Mucosa of rectum (tissue), 2 donors: ENCODE measurements around the gene MGAT3.
A peak's percentile ranks its signal among the peaks of the same experiment; 100 is the strongest.

Experiments used
- H3K27ac ChIP-seq, 2 donors: one replicate each; pipeline ENCODE4 v1.7.0; 2013; ENCODE audit warnings: inconsistent platforms in 2 of 2, low read depth in 2 of 2, low read length in 2 of 2
- H3K27me3 ChIP-seq, 2 donors: one replicate each; pipeline ENCODE4 v1.7.0; 2013; ENCODE audit warnings: low read length in 2 of 2; ENCODE audit not compliant: control insufficient read depth in 2 of 2, insufficient read depth in 2 of 2
- H3K36me3 ChIP-seq, 2 donors: one replicate each; pipeline ENCODE4 v1.7.0; 2013; ENCODE audit warnings: low read length in 2 of 2; ENCODE audit not compliant: control insufficient read depth in 2 of 2, insufficient read depth in 2 of 2
- H3K4me1 ChIP-seq, 2 donors: one replicate each; pipeline ENCODE4 v1.7.0; 2013; ENCODE audit warnings: low read length in 2 of 2, mild to moderate bottlenecking in 1 of 2; ENCODE audit not compliant: control insufficient read depth in 2 of 2, insufficient read depth in 2 of 2
- H3K4me3 ChIP-seq, 2 donors: one replicate each; pipeline ENCODE4 v1.7.0; 2013; ENCODE audit warnings: low read length in 2 of 2
- H3K9ac ChIP-seq, 2 donors: one replicate each; pipeline ENCODE4 v1.7.0; 2013; ENCODE audit warnings: low read length in 2 of 2, low read depth in 1 of 2, mild to moderate bottlenecking in 1 of 2
- H3K9me3 ChIP-seq, 2 donors: one replicate each; pipeline ENCODE4 v1.7.0; 2013; ENCODE audit warnings: low read length in 2 of 2; ENCODE audit not compliant: control insufficient read depth in 2 of 2
- donor health status: healthy.
- donor health status: Normal muscosa, but diverticular disease.

Gene MGAT3

DNA sequence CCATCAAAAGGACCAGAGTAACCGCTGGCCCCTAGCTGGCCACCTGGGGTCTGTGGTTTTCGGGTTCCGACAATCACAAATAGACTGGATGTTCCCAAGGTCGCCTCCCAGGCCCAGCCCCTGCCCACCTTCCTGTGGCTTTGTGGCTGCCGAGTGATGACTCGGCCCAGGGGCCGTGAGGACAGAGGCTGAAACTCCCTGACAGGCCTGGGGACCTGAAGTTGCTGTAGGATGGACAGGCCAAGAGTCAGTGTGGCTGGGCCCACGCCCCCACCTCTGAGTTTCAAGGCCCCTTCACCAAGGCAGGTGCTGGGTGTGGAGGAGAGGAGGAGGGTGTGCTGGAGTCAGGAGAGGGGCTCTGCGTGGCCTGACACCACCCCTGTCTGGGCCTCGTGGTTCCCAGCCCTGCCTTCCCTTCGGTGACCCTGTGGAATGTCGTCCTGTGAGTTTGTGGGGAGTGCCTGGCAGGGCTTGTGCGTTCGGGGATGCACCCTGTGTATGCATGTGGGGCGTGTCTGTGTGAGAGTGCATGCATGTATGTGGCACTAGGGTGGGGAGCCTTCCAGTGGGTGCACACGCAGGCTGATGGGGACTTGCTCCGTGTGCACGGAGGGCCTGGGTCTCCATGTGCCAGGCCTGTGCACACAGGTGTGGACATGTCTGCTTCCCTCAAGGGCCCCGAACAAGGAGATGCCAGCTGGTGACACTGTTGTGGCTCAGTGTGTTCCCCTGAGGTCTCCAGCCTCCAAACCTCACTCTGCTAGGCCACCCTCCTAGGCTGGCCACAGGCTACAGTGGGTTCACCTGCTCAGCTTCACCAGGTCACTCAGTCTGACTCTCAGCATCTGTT, 8.4 kb upstream of the MGAT3 start:
- peak overlapping the region in 1 of 2 donors; percentile 63 for H3K4me3 ChIP-seq
- H3K9ac ChIP-seq, result no peak overlapping the region
- H3K27me3 ChIP-seq, result no peaks in the 10 kb centered on the region
- H3K9me3 ChIP-seq, result no peaks in the 10 kb centered on the region
- no peaks in the 10 kb centered on the region for H3K36me3 ChIP-seq
- peak overlapping the region in 1 of 2 donors; percentile 58 for H3K27ac ChIP-seq
- H3K4me1 ChIP-seq, result peaks cover 3 to 9% of the 10 kb centered on the region in 2 donors

DNA sequence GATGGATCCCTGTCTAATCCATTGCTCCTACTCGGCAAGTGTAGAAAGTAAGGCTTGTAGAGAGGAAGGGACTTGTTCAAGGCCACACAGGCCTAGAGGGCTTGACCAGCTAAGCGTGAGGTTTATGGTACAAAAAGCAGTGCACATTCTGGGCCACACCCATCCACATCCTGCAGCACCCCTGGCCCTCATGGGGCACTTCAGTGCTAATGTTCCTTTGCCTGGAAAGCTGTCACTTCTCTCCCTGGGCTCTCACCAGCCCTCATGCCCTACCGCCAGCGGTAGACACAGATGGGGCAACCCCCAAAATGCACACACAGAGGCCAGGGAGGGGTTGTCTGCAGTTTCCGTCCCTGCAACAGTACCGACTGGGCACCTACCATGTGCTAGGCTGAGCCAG, 7.1 kb upstream of the MGAT3 start:
- no peaks in the 10 kb centered on the region for H3K36me3 ChIP-seq
- H3K4me1 ChIP-seq, result peaks cover 7 to 9% of the 10 kb centered on the region in 2 donors
- no peak overlapping the region for H3K9ac ChIP-seq
- peak overlapping the region in 1 of 2 donors; percentile 3 for H3K4me3 ChIP-seq
- H3K9me3 ChIP-seq, result no peaks in the 10 kb centered on the region
- H3K27ac ChIP-seq, result no peak overlapping the region
- H3K27me3 ChIP-seq, result no peaks in the 10 kb centered on the region

DNA sequence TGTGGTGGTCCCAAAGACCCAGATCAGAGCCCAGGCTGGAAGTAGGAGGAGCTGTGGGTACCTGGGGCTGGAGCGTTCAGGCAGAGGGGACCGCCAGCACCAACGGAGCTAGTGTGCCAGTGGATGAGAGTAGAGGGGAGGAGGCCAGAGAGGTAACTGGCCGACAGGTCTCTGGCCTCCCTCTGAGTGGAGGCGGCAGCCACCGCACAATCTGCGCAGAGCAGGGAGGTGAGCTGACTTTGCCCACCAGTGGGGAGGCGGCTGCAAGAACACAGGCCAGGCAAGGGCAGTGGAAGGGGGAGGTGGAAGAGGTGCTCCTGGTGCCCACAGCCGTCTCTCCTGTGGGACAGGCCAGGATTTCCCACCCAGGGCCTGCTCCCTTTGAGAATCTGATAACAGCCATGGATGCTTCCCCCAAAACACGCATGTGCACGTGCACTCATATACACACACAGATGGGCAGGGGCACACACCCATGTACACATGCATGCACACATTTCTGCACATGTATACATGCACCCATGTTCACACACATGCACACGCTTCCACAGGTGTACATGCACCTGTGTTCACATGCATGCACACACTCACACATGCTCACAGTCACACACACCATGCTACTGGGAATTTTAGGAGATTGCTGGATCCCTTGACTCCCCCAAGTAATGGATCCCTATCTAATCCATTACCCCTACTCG, 6.4 kb upstream of the MGAT3 start:
- Histone ChIP-seq H3K4me1 (peaks cover 7 to 9% of the 10 kb centered on the region in 2 donors), H3K4me3 (no peak overlapping the region), H3K9ac (no peak overlapping the region), H3K9me3 (no peaks in the 10 kb centered on the region), H3K27me3 (peaks cover 0 to under 1% of the 10 kb centered on the region in 2 donors), H3K36me3 (no peaks in the 10 kb centered on the region), H3K27ac (no peak overlapping the region)

DNA sequence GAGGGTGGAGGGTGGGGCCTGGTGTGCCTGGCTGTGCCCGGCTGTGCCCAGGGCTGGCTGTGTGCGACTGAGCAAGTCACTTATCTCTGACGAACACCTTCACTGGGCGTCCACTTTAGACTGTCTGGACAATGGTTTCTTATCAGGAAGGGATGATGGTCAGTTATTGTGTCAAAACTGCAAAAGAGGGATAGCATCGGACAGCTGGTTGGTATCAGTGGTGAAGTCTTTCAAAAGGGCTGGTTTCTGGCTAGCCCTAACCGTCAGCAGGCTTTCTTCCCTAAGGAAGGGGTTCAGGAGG, 4.1 kb upstream of the MGAT3 start:
- H3K9me3 ChIP-seq, result no peaks in the 10 kb centered on the region
- H3K27me3 ChIP-seq, result peaks cover 0 to 11% of the 10 kb centered on the region in 2 donors
- H3K36me3 ChIP-seq, result no peaks in the 10 kb centered on the region
- H3K9ac ChIP-seq, result no peak overlapping the region
- no peak overlapping the region for H3K27ac ChIP-seq
- H3K4me1 ChIP-seq, result peaks cover 3 to 4% of the 10 kb centered on the region in 2 donors
- H3K4me3 ChIP-seq, result no peak overlapping the region

DNA sequence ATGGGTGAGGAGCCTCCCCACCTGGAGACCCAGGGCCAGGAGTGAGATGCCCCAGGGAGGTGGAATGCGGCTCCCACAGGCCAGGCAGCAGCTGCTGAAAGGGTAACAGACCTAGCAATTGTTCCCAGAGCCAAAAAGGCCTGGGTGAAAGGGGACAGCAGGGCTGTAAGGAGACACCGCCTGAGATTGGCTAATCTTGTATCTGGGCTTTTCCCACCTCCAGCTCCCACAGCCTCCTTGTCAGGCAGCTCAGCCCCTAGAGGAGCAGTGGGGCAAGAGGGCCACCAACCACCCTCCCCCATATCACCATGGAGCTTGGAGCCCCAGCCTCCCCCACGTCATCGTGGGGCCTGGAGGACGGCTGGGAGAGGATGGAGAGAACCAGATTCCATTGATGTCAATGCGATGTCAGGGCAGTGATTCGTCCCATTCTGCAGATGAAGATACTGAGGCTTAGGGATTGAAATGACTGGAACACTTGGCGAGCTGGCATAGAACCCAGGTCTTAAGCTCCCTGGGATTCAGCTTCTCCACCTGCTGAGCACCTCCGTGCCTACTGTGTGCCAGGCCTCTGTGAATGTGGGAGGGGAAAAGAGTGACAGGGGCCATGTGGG, 2.9 kb upstream of the MGAT3 start:
- Histone ChIP-seq H3K36me3 (no peaks in the 10 kb centered on the region), H3K4me1 (peaks cover 3 to 4% of the 10 kb centered on the region in 2 donors), H3K9me3 (no peaks in the 10 kb centered on the region), H3K27me3 (peaks cover 6 to 20% of the 10 kb centered on the region in 2 donors), H3K4me3 (no peak overlapping the region), H3K9ac (no peak overlapping the region), H3K27ac (no peak overlapping the region)

DNA sequence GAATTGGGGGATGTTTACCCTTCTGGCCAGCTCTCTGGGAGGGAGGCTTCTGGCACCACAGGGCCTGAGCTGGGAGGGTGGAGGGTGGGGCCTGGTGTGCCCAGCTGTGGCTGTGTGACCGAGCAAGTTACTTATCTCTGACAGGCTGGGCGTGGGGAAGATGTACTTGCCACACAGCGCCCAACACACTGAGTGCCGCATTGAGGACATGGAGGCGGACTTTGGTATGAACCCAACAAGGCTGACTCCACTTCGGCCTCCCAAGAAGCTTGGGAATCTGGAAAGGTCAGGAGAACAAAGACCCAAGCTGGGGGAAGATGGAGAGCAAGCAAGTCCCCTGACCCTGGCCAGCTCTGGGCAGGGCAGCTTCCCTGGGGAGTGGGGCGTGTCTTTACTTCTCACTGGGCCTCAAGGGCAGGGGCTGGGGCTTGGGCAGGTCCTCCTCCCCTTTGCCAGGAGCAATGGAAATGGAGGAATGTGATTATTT, 2.4 kb upstream of the MGAT3 start:
- Histone ChIP-seq H3K27me3 (peaks cover 6 to 24% of the 10 kb centered on the region in 2 donors), H3K27ac (no peak overlapping the region), H3K4me1 (peaks cover 3 to 4% of the 10 kb centered on the region in 2 donors), H3K36me3 (no peaks in the 10 kb centered on the region), H3K4me3 (no peak overlapping the region), H3K9me3 (no peaks in the 10 kb centered on the region), H3K9ac (no peak overlapping the region)

DNA sequence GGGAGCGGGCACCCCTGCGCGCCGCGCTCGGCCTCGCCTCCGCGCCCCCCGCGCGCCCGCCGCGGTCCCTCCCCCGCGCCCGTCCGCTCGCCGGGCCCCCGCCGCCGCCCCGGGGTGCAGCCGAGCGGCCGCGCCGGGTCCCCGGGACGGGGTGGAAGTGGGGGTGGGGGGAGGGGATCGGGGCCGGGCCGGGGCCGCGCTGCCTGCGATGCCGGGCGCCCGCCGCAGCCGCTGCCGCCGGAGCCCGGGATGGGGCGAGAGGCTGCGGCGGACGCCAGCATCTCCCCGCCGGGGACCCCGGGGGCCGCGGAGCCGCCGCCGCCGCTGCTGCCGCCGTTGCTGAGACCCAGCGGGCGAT, 365 bp downstream of the MGAT3 start:
- Histone ChIP-seq H3K36me3 (no peaks in the 10 kb centered on the region), H3K9me3 (no peaks in the 10 kb centered on the region), H3K9ac (no peak overlapping the region), H3K4me3 (no peak overlapping the region), H3K4me1 (peaks cover 3% of the 10 kb centered on the region in 2 donors), H3K27me3 (peaks cover 6 to 30% of the 10 kb centered on the region in 2 donors), H3K27ac (no peak overlapping the region)

DNA sequence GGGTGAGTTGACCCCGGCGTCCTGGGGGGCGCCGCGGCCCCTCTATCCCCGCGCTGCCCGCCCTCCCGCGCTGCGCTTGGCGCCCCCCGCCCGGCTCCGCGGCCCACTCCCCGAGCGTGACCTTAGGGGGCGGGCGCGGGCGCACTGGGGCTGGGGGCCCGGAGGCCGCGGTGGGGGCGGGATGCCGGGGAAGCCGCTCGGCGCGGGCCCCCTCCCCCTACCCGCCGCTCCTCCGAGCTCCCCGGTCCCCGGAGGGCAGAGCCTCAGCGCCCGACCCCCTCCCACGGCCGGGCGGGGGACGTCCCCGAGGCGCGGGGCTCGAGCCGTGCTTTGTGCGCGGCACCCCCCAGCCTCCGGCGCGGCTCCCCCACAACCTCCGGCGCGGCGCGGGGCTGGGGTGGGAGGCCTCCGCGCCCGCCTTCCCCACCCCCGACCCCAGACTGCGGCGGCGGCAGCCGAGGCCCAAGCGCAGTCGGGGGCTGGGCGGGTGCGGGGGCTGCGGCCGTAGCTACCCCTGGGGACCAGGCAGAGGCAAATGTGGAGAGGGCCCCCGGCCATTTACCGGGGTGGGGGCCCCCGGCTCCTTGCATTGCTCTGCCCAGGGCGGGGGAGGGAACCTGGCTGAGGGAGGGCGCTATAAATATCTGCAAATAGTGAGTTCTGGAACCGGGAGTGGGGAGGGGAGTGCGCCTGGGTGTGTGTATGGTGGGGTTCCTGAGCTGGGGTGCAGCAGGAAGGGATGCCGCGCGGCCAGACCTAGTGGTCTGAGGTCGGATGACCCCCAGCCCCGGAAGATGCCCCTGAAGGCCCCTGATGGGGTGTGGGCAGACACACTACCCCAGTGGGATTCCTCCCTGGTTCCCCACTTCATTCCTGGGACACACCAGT, 988 bp downstream of the MGAT3 start:
- Histone ChIP-seq H3K36me3 (no peaks in the 10 kb centered on the region), H3K9ac (no peak overlapping the region), H3K27me3 (peaks cover 6 to 30% of the 10 kb centered on the region in 2 donors), H3K27ac (no peak overlapping the region), H3K4me1 (peaks cover 0 to 7% of the 10 kb centered on the region in 2 donors), H3K9me3 (no peaks in the 10 kb centered on the region), H3K4me3 (peak overlapping the region in 1 of 2 donors; percentile 10)

DNA sequence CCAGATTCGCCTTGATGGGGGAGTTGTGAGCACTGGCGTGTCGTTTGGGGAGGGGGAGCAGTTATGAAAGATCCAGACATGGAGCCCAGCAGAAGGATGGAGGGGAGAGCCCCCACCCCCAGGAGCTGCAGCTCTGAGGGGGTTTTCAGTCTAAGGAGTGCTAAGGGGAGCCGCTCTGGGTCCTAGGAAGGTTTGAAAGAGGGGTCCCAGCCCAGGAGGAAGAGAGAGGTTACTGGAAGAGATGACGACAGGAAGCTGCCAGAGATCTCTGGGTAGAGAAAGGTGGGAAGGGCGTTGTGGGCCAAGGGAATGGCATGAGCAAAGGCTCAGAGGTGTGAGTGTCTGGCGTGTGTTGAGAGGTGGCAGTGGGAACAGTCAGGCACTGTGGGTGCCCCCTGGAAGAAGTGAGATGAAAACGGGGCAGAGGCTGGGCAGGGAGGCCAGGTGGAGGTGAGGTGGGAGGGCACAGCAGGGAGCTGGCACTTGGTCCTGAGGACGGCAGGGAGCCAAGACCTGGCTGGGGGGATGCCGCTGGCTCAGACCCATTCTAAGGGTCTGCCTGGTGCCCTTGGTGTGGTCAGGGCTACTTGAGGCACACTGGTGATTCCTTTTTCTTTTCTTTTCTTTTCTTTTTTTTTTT, 1.8 kb downstream of the MGAT3 start:
- Histone ChIP-seq H3K9ac (no peak overlapping the region), H3K36me3 (no peaks in the 10 kb centered on the region), H3K4me3 (peak overlapping the region in 1 of 2 donors; percentile 10), H3K27me3 (peaks cover 6 to 30% of the 10 kb centered on the region in 2 donors), H3K9me3 (no peaks in the 10 kb centered on the region), H3K27ac (no peak overlapping the region), H3K4me1 (peaks cover 0 to 13% of the 10 kb centered on the region in 2 donors)
